Sigmoid colon (tissue), 4 donors: ENCODE results near the gene CLSTN1.

ENCODE experiments used
- CTCF ChIP-seq, 4 experiments: fragments of 450-650 bp in 3 of 4; fragments of 200-600 bp in 1 of 4; IDR thresholded peaks; one replicate each; pipeline ENCODE4 v1.5.1; 2016 to 2019; ENCODE audit warnings: antibody characterized with exemption in 4 of 4, mild to moderate bottlenecking in 3 of 4, moderate library complexity in 2 of 4
- EP300 ChIP-seq, 4 donors: sonication (generic); formaldehyde crosslinking; IDR thresholded peaks; one replicate each; pipeline ENCODE4 v1.6.1; 2017; ENCODE audit warnings: antibody characterized with exemption in 4 of 4
- POLR2A ChIP-seq, 2 donors: fragments of 450-650 bp; IDR thresholded peaks; one replicate each; pipeline ENCODE4 v1.6.1; 2016; ENCODE audit warnings: antibody characterized with exemption in 2 of 2, mild to moderate bottlenecking in 2 of 2, moderate library complexity in 2 of 2
- POLR2AphosphoS5 ChIP-seq, 4 donors: sonication (generic); formaldehyde crosslinking; IDR thresholded peaks; one replicate each; pipeline ENCODE4 v1.6.1; 2017; ENCODE audit warnings: antibody characterized with exemption in 4 of 4

GRCh38 chr1:9689971-9690381, 133.8 kb downstream of the CLSTN1 start:
- TF ChIP-seq CTCF (IDR thresholded peaks at IDR 0.05), result no peak
- no peak for TF ChIP-seq POLR2A (IDR thresholded peaks at IDR 0.05)
- TF ChIP-seq POLR2AphosphoS5 (IDR thresholded peaks at IDR 0.05), result no peak
- TF ChIP-seq EP300 (IDR thresholded peaks at IDR 0.05), result no peak
